RWPE2 (cell line): ENCODE data around the gene PFDN2.

Experiments used
- ATAC-seq: fragments of 200-7000 bp; cut with Tn5 transposase; 3 replicates; pipeline ENCODE4 v1.9.1; 2021; ENCODE audit warnings: low read depth
- DNase-seq: peaks from one replicate; pipeline ENCODE4 v3.0.0-alpha.2; 2020; ENCODE audit warnings: low spot score
- H3K27ac ChIP-seq: fragments of 450-650 bp; 2 replicates; pipeline ENCODE4 v1.5.1; 2017; ENCODE audit warnings: mild to moderate bottlenecking; ENCODE audit not compliant: poor library complexity, severe bottlenecking
- H3K27me3 ChIP-seq: fragments of 250-450 bp; sonication (Bioruptor Pico); 2 replicates; pipeline ENCODE4 v1.5.1; 2021; ENCODE audit warnings: mild to moderate bottlenecking, moderate library complexity; ENCODE audit not compliant: insufficient read depth, poor library complexity, severe bottlenecking
- H3K36me3 ChIP-seq: fragments of 250-450 bp; sonication (Bioruptor Pico); 2 replicates; pipeline ENCODE4 v1.5.1; 2020; ENCODE audit warnings: low read depth, mild to moderate bottlenecking, moderate library complexity
- H3K4me1 ChIP-seq: fragments of 250-450 bp; sonication (Bioruptor Pico); 2 replicates; pipeline ENCODE4 v1.5.1; 2021; ENCODE audit warnings: mild to moderate bottlenecking, moderate library complexity; ENCODE audit not compliant: insufficient read depth, poor library complexity, severe bottlenecking
- H3K4me3 ChIP-seq: fragments of 250-450 bp; sonication (Bioruptor Pico); 2 replicates; pipeline ENCODE4 v1.5.1; 2021; ENCODE audit warnings: mild to moderate bottlenecking, moderate library complexity; ENCODE audit not compliant: severe bottlenecking
- H3K9me3 ChIP-seq: fragments of 250-450 bp; sonication (Bioruptor Pico); 2 replicates; pipeline ENCODE4 v1.5.1; 2021; ENCODE audit warnings: mild to moderate bottlenecking, moderate library complexity; ENCODE audit not compliant: severe bottlenecking
- TF ChIP-seq, protein P1 (sequence below): fragments of 450-650 bp; IDR thresholded peaks from one replicate; pipeline ENCODE4 v1.5.1; 2017; ENCODE audit warnings: mild to moderate bottlenecking, moderate library complexity; ENCODE audit not compliant: poor library complexity, severe bottlenecking

The PFDN2 gene

GRCh38 chr1:161117759-161118581, at the start of gene PFDN2, which contains the start of gene NIT1:
Gene PFDN2 (minus strand): TSS chr1:161118037. CDS start chr1:161118026, 11 bp downstream.
Gene NIT1 (plus strand): TSS chr1:161118105. CDS start chr1:161118177, 72 bp downstream.
- H3K36me3 ChIP-seq, result peaks cover 69% of the 10 kb centered on the region
- peaks cover 26% of the 10 kb centered on the region for H3K4me1 ChIP-seq
- TF ChIP-seq, protein P1, sequence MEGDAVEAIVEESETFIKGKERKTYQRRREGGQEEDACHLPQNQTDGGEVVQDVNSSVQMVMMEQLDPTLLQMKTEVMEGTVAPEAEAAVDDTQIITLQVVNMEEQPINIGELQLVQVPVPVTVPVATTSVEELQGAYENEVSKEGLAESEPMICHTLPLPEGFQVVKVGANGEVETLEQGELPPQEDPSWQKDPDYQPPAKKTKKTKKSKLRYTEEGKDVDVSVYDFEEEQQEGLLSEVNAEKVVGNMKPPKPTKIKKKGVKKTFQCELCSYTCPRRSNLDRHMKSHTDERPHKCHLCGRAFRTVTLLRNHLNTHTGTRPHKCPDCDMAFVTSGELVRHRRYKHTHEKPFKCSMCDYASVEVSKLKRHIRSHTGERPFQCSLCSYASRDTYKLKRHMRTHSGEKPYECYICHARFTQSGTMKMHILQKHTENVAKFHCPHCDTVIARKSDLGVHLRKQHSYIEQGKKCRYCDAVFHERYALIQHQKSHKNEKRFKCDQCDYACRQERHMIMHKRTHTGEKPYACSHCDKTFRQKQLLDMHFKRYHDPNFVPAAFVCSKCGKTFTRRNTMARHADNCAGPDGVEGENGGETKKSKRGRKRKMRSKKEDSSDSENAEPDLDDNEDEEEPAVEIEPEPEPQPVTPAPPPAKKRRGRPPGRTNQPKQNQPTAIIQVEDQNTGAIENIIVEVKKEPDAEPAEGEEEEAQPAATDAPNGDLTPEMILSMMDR, result no peak

DNA sequence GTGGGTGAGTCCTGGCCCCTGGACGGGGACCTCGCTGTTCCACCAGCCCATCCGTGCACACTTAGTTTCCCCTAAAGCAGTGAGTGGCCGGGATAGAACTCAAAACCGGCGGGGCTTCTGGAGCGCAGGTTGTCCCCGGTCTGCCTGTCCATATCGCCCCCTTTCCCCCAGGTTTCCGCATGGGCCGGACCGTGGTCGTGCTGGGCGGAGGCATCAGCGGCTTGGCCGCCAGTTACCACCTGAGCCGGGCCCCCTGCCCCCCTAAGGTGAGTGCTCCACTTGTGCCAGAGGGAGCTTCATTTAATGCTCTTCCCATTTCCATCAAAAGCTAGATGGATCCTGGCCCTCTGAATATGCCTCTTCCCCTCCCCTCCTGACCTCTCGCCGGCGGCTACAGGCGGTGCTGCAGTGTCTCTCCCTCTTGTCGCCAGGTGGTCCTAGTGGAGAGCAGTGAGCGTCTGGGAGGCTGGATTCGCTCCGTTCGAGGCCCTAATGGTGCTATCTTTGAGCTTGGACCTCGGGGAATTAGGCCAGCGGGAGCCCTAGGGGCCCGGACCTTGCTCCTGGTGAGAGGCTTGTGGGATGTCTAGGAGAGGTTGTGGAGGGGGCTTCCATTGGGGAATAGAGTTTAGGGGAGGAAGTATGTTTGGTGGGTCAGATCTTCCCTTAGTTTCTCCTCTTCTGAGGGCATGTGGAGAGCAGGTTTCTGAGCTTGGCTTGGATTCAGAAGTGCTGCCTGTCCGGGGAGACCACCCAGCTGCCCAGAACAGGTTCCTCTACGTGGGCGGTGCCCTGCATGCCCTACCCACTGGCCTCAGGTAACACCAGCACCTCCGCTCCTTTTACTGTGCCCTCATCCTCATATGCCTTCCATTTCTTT, 49.1 kb upstream of the PFDN2 start:
- Histone ChIP-seq H3K4me3 (peak overlapping the region; percentile 61), H3K9me3 (no peaks in the 10 kb centered on the region), H3K27me3 (no peaks in the 10 kb centered on the region), H3K27ac (peak overlapping the region; percentile 28), H3K36me3 (peaks cover 26% of the 10 kb centered on the region), H3K4me1 (no peaks in the 10 kb centered on the region)
- ATAC-seq (no peak; the same call in 2 of the 3 replicates), DNase-seq (no peak)
- TF ChIP-seq, protein P1, result no peak

More at GRCh38 chr1:161117759-161118581, at the start of gene PFDN2, which contains the start of gene NIT1:
- ATAC-seq, result peak; percentile 65
- H3K27me3 ChIP-seq, result no peaks in the 10 kb centered on the region
- peak within 1 kb of the TSS; percentile 75 for H3K27ac ChIP-seq
- H3K9me3 ChIP-seq, result no peaks in the 10 kb centered on the region
- peak within 1 kb of the TSS; percentile 80 for H3K4me3 ChIP-seq
- peak; percentile 79 for DNase-seq

DNA sequence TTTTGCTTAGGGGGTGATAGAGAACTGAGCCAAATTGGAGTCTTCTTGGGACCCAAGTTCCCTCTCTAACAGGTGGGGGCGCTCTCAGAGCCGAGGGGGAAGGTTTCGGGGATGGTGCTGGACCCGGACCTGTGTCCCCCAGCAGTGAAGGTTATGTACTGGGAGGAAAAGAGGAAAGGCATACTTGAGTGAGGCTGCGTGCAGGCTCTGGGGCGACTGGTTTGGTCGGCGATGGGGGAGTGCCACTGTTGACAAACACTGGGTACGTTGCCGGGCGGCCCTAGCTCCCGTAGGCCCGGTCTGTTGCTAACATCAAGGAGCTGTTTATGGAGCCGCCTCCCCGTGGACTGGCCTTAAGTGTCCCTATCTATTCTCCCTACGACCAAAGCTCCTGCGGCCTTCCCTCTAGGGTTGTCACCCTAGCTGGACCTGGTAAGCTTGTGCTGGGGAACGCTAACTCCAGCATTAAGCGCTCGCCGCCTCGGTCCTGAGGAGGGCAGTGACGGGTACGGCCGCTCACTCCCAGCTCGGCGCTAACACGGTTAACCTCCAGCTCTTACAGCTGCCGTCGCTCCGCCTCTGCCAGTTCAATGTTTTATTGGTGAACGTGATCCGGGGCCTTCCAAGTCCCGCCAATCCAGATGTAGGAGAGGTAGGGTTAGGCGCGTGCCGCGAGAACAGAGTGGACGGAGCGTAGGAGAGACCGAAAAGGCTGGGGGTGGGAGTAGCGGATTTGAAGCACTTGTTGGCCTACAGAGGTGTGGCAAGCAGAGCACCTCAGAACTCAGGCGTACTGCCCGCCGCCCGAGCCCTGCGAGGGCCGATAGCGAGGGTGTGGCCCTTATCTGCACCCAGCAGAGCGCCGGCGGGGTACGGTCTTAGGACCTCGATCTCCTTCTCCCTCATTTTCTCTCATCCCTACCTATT, 48.2 kb upstream of the PFDN2 start, which contains the start of gene PPOX:
PPOX (plus strand) TSS at position 685 of the 927 bp plus-strand sequence. CDS start 422 bp downstream, outside the sequence.
- H3K36me3 ChIP-seq, result peaks cover 21% of the 10 kb centered on the region
- DNase-seq (peak; percentile 97), ATAC-seq (peak; percentile 95)
- no peaks in the 10 kb centered on the region for H3K9me3 ChIP-seq
- peak within 1 kb of the TSS; percentile 61 for H3K4me3 ChIP-seq
- peak within 1 kb of the TSS; percentile 28 for H3K27ac ChIP-seq
- no peaks in the 10 kb centered on the region for H3K4me1 ChIP-seq
- TF ChIP-seq, protein P1, result peak; percentile 46
- no peaks in the 10 kb centered on the region for H3K27me3 ChIP-seq

DNA sequence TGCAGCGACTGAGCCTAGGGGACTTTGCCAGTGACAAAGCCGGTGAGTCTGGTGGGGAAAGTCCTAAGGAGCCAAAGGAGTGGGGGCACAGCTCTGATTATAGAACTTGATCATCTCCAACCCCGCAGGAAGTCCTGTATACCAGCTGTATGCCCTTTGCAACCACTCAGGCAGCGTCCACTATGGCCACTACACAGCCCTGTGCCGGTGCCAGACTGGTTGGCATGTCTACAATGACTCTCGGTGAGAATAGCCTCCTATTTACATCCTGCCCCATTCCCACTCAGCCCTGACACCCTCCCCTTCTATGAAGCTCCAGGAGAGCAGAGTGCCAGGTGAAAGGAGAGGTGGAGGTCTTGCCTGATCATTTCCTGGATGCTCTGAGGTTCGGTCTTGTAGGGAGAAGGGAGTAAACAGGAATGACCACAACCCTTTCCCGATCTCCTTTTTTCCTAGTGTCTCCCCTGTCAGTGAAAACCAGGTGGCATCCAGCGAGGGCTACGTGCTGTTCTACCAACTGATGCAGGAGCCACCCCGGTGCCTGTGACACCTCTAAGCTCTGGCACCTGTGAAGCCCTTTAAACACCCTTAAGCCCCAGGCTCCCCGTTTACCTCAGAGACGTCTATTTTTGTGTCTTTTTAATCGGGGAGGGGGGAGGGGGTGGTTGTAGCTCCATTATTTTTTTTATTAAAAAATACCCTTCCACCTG, 47.2 kb upstream of the PFDN2 start:
- TF ChIP-seq, protein P1, result no peak
- H3K27me3 ChIP-seq, result no peaks in the 10 kb centered on the region
- peaks cover 20% of the 10 kb centered on the region for H3K36me3 ChIP-seq
- peak overlapping the region; percentile 28 for H3K27ac ChIP-seq
- H3K4me1 ChIP-seq, result no peaks in the 10 kb centered on the region
- H3K9me3 ChIP-seq, result no peaks in the 10 kb centered on the region
- ATAC-seq (no peak), DNase-seq (no peak)
- no peak overlapping the region for H3K4me3 ChIP-seq
